HG03439 (cell line): ENCODE measurements around the gene SPR.

Experiments used
- ATAC-seq: cut with Tn5 transposase; IDR thresholded peaks from one replicate; pipeline ENCODE4 v1.9.1; 2021; ENCODE audit warnings: mild to moderate bottlenecking, moderate library complexity; ENCODE audit not compliant: unreplicated experiment

SPR gene

DNA sequence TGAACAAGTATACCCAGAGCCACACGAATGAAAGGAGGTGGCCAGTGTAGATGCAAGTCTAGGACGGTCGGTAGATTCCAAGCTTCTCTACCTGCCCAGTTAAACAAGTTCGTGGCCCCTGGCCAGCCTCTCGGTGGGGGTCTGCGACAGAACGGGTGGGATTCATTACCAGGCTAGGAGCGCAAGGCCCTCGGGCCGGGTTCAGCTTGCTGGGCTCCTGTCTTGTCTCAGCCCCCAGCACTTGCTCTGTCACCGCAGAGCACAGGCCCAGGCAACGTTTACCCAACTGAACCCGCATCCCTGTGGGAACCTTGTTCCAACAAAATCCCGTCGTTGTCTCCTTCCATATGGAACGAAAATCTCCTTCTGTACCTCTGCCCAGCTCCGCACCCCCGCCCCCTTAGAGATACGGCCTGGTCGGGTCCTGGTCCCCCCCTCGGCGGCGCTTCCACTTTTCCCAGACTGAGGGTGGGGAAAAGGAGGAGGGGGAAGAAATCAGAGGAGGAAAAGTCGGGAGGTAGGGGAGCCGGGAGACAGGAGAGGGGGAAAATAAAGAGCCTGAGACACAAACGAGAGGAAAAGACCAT, 28.2 kb downstream of the SPR start:
- ATAC-seq: no peak

- peak; percentile 59 for ATAC-seq
Measured at GRCh38 chr2:72915907-72916742, 28.9 kb downstream of the SPR start.

- ATAC-seq: no peak
Measured at GRCh38 chr2:72916743-72917137, 29.5 kb downstream of the SPR start.

DNA sequence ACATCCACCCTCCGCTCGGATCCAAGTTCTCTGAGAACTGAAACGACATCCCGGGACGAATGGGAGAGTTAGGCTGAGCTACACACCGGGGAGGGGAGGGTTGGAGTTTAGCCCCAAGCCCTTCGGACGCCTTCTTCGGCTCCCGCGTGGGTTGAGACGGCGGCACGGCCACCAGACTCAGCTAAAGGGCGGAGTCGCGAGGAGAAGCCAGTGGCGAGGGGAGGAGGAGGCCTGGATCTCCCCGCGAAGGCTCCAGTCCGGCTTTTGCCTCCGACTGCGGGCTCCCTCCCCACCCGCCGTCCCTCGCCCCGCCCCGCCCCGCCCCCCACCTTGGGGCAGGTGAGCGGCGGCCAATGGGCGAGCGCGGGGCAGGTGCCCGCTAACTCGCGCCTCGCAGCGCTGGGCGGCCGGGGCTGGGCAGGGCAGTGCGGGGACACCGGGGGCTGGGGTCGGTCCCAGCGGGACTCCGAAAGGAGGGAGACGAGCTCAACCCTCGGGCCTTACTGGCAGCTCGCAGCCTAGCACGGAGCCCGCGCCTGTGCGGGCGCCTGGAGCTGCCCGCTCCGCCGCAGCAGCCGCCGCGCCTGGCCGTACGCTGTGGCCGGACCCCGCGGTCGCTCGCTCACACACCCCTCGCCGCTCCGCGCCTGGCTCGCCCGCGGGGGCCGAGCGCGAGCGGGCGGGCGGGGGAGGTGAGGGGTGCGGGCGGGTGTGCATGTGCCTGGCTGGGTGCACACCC, 30.1 kb downstream of the SPR start, which contains the start of gene EMX1:
Gene EMX1 (plus strand): TSS at position 382 of the 739 bp plus-strand sequence. CDS start 334 bp downstream, at position 716.
- ATAC-seq: peak; percentile 44

GRCh38 chr2:72917877-72918553, 30.8 kb downstream of the SPR start:
- no peak for ATAC-seq

DNA sequence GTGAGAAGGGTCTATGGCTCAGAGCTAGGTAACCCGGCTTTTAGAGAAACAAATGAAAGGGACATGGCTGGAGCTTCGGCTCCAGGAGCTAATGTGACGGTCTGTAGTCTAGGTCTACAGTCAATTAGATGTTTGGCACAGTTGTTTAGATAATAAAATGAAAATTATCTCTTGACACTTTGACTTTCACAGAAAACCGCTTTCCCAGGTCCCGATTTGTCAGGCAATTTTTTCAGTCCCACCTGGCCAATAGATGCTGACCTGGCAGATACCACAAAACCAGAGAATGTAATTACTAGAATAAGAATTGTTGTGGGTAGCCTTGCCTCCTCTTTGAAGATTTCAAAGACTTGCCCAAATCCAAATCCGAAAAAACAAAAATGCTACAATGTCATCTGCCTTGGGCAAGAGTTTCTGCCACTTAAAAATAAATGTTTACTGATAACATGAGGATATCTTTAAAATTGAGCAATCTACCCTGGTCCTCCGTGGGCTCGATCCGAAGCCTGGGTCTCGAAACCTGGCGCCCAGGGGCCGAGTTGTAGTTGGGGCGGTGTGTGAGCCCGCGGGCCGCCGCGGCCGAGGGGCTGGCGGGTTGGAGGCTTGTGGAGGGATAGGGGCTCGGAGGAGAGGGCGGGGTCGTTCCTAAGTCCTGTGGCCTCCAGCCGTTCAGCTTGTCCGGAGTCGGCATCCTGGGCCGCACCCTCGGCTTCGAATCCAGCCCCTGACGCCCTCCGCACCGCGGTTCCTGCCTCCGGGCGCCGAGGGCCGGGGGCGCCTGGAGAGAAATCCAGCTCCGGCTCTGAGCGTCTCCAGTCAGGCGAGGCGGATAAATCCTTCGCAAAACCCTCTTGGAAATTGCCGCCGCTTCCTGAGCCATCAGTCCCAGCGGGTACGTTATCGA, 32.5 kb downstream of the SPR start:
- ATAC-seq: no peak

- no peak for ATAC-seq
Measured at GRCh38 chr2:72920318-72921087, 33.3 kb downstream of the SPR start.

- no peak for ATAC-seq
Measured at GRCh38 chr2:72921088-72921851, 34.1 kb downstream of the SPR start.

GRCh38 chr2:72921853-72922252, 34.6 kb downstream of the SPR start:
- no peak for ATAC-seq

- ATAC-seq: no peak
Measured at GRCh38 chr2:72923833-72924352, 36.7 kb downstream of the SPR start.

GRCh38 chr2:72924353-72925240, 37.4 kb downstream of the SPR start:
- no peak for ATAC-seq

GRCh38 chr2:72925328-72925943, 38.2 kb downstream of the SPR start:
- no peak for ATAC-seq

GRCh38 chr2:72926368-72926767, 39.2 kb downstream of the SPR start:
- ATAC-seq: no peak

DNA sequence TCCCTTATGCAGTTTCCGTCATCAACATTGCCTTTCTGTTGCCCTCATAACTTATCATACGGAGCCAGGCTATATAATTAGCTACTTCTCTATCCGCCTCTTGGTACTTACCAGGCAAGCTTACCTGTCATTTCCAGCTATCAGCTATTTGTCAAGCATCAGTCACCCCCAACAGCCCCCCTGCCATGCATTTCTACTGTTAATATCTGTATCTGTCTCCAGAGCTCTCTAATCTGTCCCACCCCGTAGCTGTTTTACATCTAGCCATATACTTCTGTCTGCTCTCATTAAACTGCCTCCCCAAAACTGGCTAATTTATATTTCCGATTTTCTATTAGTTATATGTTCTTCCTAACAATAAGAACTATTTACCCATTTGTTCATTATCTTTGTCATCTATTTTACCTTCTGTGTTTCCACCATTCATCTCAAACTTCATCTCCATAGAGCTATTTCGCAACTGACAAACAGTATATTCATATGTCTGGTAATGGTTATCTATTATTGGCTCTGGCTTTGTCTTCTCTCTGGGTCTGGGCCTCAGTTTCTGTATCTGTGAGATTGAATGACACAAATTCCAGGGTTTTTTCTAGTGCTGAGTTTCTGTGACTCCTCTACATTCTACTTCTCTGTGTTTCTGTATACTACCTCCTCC, 39.7 kb downstream of the SPR start:
- no peak for ATAC-seq

DNA sequence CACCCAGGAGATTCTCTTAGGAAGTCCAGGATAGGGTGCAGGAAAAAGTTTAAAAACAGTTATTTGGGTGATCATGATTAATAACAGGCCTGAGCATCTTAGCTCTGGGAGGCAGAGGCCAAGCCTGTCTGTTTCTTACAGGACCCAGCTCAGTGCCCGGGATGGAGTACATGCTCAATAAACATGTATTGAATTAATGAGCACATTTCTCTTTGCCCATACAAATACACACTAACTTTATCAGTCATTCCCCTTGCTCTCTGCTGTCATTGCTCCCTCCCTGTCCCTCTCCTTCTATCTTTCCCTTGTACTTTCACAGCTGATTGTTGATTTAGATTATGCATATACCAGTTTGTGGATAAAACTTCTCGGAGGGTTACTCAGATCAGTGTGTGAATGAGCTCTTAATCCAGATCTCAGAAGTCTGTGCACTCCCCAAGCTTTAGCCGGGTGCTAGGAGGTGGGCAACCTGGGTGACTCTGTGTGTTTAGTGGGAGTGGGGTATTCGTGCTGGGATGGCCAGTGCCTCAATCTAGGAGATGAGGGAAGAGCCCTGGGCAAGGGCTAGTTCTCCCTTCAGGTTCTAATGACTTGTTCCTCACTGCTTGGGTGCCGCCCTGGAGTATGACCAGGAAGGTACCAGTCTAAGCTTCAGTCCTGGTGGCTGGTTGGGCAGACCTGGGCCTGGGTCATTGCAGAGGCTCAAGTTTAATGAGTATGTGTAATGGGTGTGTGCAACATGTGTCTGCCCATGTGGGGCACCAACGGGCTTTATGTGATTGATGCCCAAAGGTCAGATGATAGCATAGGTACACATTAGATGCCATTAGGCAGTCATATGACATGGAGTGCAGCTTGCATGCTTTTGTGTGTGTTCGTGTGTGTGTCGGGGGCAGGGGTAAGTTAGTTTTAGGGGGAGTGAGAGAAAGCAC, 40.7 kb downstream of the SPR start:
- ATAC-seq: no peak
